ENCODE measurements around the gene MIPEP.

Gene MIPEP

DNA sequence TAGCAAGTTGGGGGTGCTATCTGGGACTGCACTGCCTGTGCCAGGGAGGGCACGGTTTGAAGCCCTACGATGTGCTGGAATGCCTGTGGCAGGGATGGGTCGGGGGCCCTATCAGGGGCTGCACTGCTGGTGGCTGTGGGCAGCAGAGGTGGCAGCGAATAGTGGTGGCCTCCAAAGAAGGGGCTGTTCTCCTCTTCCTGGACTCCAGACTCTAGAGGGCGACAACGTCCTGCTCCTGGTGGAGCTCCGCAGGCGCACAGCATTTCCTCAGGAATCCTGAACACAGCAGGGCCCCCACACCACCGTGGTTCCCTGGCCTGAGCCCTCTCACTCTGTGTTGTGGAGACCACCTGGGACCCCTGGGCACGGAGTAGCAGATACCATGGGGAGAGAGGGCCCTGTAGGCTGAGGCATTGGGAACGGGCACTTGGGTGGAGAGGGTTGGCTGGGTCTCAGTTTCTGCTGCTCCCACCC is 173.4 kb downstream of the MIPEP start:
- Histone ChIP-seq H3F3A (ENCODE audit: insufficient read depth, low read length) (no peaks in the 10 kb centered on the region), H4K20me1 (ENCODE audit: insufficient read depth, low read length) (no peaks in the 10 kb centered on the region), H3K9ac (ENCODE audit: low read length) (no peak overlapping the region), H2AFZ (ENCODE audit: low read length) (no peak overlapping the region), H3K9me2 (ENCODE audit: low read depth, low read length) (no peaks in the 10 kb centered on the region), H3K79me2 (ENCODE audit: insufficient read depth, low read length) (no peaks in the 10 kb centered on the region), H3K27ac (ENCODE audit: low read depth, low read length, poor library complexity, severe bottlenecking) (no peak overlapping the region), H3K27me3 (ENCODE audit: insufficient read depth, low read length) (no peaks in the 10 kb centered on the region), H3K4me3 (ENCODE audit: low read depth, low read length, poor library complexity, severe bottlenecking) (no peak overlapping the region), H3K4me2 (ENCODE audit: low read length) (no peak overlapping the region), H3K36me3 (ENCODE audit: insufficient read depth, low read length) (no peaks in the 10 kb centered on the region), H3K4me1 (ENCODE audit: insufficient read depth, low read length, severe bottlenecking) (no peaks in the 10 kb centered on the region), H3K9me3 (ENCODE audit: low read length) (no peaks in the 10 kb centered on the region)
- TF ChIP-seq EZH2 (IDR thresholded peaks at IDR 0.05; ENCODE audit: borderline replicate concordance, low read length) (no peak), CTCF (IDR thresholded peaks at IDR 0.05; ENCODE audit: low read length) (peak; percentile 63)

- H3K4me3 ChIP-seq (ENCODE audit: low read depth, low read length, poor library complexity, severe bottlenecking) = no peak overlapping the region
- no peaks in the 10 kb centered on the region for H3K27me3 ChIP-seq (ENCODE audit: insufficient read depth, low read length)
- H3K79me2 ChIP-seq (ENCODE audit: insufficient read depth, low read length) = no peaks in the 10 kb centered on the region
- no peaks in the 10 kb centered on the region for H3F3A ChIP-seq (ENCODE audit: insufficient read depth, low read length)
- no peaks in the 10 kb centered on the region for H3K36me3 ChIP-seq (ENCODE audit: insufficient read depth, low read length)
- H3K4me2 ChIP-seq (ENCODE audit: low read length) = no peak overlapping the region
- no peaks in the 10 kb centered on the region for H3K4me1 ChIP-seq (ENCODE audit: insufficient read depth, low read length, severe bottlenecking)
- TF ChIP-seq CTCF (IDR thresholded peaks at IDR 0.05; ENCODE audit: low read length) (no peak), EZH2 (IDR thresholded peaks at IDR 0.05; ENCODE audit: borderline replicate concordance, low read length) (no peak)
- H3K9me2 ChIP-seq (ENCODE audit: low read depth, low read length) = no peaks in the 10 kb centered on the region
- H3K9me3 ChIP-seq (ENCODE audit: low read length) = no peaks in the 10 kb centered on the region
- H2AFZ ChIP-seq (ENCODE audit: low read length) = no peak overlapping the region
- H3K27ac ChIP-seq (ENCODE audit: low read depth, low read length, poor library complexity, severe bottlenecking) = no peak overlapping the region
- H3K9ac ChIP-seq (ENCODE audit: low read length) = no peak overlapping the region
- H4K20me1 ChIP-seq (ENCODE audit: insufficient read depth, low read length) = no peaks in the 10 kb centered on the region
These were observed 174.0 kb downstream of the MIPEP start for GRCh38 chr13:23715092-23715761.

DNA sequence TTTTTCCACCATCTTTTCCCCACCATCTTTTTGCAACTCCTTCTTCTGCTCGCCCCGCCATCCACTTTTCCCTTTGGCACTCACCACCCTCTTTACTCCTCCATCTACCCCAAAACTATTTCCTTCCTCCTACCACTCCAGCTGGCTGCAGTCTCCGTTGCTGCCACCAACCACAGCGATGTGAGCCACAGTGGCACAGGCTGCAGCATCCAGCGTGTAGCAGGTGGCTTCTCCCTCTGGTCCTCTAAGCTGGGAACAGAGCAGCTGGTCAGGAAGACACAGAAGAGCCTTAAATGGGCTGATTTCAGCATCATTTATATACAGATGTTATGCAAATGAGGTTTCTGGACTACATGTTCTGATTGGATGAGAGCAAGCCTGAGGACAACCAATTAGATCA is 174.5 kb downstream of the MIPEP start:
- H3K27ac ChIP-seq (ENCODE audit: low read depth, low read length, poor library complexity, severe bottlenecking) = no peak overlapping the region
- H3K4me1 ChIP-seq (ENCODE audit: insufficient read depth, low read length, severe bottlenecking) = no peaks in the 10 kb centered on the region
- no peaks in the 10 kb centered on the region for H3K36me3 ChIP-seq (ENCODE audit: insufficient read depth, low read length)
- H3F3A ChIP-seq (ENCODE audit: insufficient read depth, low read length) = no peaks in the 10 kb centered on the region
- H4K20me1 ChIP-seq (ENCODE audit: insufficient read depth, low read length) = no peaks in the 10 kb centered on the region
- H3K4me3 ChIP-seq (ENCODE audit: low read depth, low read length, poor library complexity, severe bottlenecking) = no peak overlapping the region
- no peaks in the 10 kb centered on the region for H3K27me3 ChIP-seq (ENCODE audit: insufficient read depth, low read length)
- no peak overlapping the region for H3K4me2 ChIP-seq (ENCODE audit: low read length)
- H3K79me2 ChIP-seq (ENCODE audit: insufficient read depth, low read length) = no peaks in the 10 kb centered on the region
- H3K9me2 ChIP-seq (ENCODE audit: low read depth, low read length) = no peaks in the 10 kb centered on the region
- no peak overlapping the region for H3K9ac ChIP-seq (ENCODE audit: low read length)
- no peaks in the 10 kb centered on the region for H3K9me3 ChIP-seq (ENCODE audit: low read length)
- TF ChIP-seq EZH2 (IDR thresholded peaks at IDR 0.05; ENCODE audit: borderline replicate concordance, low read length) (no peak), CTCF (IDR thresholded peaks at IDR 0.05; ENCODE audit: low read length) (no peak)
- no peak overlapping the region for H2AFZ ChIP-seq (ENCODE audit: low read length)

Measured in OCI-LY1 (cell line).